DLD1 (cell line): Measurements from ENCODE around the gene NFATC3.

Experiments used
- in situ Hi-C: cut with HindIII; loops from 2 replicates; pipeline ENCODE4 v1.10.0; 2017; ENCODE audit warnings: low sequenced_read_pairs

Gene NFATC3

GRCh38 chr16:68242926-68243858 lies 158.0 kb downstream of the NFATC3 start:
- in situ Hi-C loops: no loop called here

GRCh38 chr16:68244481-68244902 lies 159.3 kb downstream of the NFATC3 start:
- in situ Hi-C loops: no loop called here

- in situ Hi-C loops: no loop called here
These were observed 160.0 kb downstream of the NFATC3 start, which contains the start of gene PLA2G15 for GRCh38 chr16:68244903-68245853. PLA2G15 (plus strand) TSS chr16:68245373; CDS start chr16:68245427, 54 bp downstream.

GRCh38 chr16:68246121-68246520 lies 161.0 kb downstream of the NFATC3 start:
- in situ Hi-C loops: no loop called here

- in situ Hi-C loops: no loop called here
These were observed 161.5 kb downstream of the NFATC3 start for GRCh38 chr16:68246666-68247065.

GRCh38 chr16:68247400-68247799 lies 162.2 kb downstream of the NFATC3 start:
- in situ Hi-C loops: no loop called here

GRCh38 chr16:68247932-68248331 lies 162.8 kb downstream of the NFATC3 start:
- in situ Hi-C loops: no loop called here

GRCh38 chr16:68249371-68249770 lies 164.2 kb downstream of the NFATC3 start:
- in situ Hi-C loops: no loop called here

- in situ Hi-C loops: no loop called here
These were observed 165.8 kb downstream of the NFATC3 start for GRCh38 chr16:68250951-68251350.

GRCh38 chr16:68251832-68252231 lies 166.7 kb downstream of the NFATC3 start:
- in situ Hi-C loops: no loop called here

- in situ Hi-C loops: no loop called here
These were observed 167.2 kb downstream of the NFATC3 start for GRCh38 chr16:68252383-68252782.

GRCh38 chr16:68253721-68254120 lies 168.6 kb downstream of the NFATC3 start:
- in situ Hi-C loops: no loop called here

GRCh38 chr16:68255712-68256111 lies 170.5 kb downstream of the NFATC3 start:
- in situ Hi-C loops: no loop called here

GRCh38 chr16:68257251-68257905 lies 172.2 kb downstream of the NFATC3 start:
- in situ Hi-C loops: no loop called here

- in situ Hi-C loops: no loop called here
These were observed 173.0 kb downstream of the NFATC3 start for GRCh38 chr16:68257906-68258800.

- in situ Hi-C loops: no loop called here
These were observed 174.0 kb downstream of the NFATC3 start for GRCh38 chr16:68259007-68259825.

- in situ Hi-C loops: no loop called here
These were observed 178.5 kb downstream of the NFATC3 start for GRCh38 chr16:68263559-68264127.
